Fibroblast of skin of back (primary cell): ENCODE measurements around the gene PUM2.

Experiments
- DNase-seq: peaks from one replicate; pipeline ENCODE4 v3.0.0-alpha.2; 2013

Gene PUM2

DNA sequence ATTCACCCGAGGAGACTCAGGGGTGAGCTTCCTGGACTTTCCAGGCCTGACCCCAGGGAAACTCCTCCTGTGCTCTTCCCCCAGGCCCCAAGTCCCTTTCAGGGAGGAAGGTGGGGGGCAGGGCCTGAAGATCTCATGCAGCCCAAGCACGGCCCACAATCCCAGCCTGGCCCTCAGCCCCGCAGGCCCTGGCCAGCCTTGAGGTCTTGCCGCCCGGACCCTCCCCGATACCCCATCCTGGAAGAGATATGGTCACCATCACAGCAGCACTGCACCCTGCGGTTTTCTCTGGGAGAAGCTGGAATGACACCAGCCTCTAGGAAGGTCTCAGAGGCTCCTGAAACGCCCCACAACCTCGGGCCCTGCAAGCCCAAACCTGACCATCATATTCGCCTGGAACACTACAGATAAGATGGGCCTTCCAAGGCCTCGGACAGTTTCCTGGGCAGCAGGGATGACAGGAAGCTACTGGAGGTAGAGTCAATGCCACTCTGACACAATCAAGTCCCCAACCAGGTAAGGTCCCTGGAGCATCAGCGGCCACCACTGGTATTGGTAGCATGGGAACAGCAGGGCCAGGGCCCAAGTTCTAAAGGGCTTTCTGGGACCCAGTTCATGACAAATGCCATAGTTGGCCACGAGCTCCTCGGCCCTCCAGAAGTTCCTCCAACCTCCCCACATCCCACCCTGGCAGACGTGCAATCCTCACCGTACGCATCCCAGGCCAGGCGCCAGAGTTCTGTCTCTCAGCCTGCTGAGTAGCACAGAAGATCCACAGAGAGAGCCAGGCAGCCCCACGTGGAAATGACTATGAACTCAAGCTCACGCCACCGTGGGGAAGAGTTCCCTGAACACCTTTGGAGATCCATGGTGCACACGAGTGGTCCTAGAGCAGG, 134.3 kb downstream of the PUM2 start:
- DNase-seq = no peak

- DNase-seq = no peak
These were observed 135.2 kb downstream of the PUM2 start for GRCh38 chr2:20215183-20216040.

DNA sequence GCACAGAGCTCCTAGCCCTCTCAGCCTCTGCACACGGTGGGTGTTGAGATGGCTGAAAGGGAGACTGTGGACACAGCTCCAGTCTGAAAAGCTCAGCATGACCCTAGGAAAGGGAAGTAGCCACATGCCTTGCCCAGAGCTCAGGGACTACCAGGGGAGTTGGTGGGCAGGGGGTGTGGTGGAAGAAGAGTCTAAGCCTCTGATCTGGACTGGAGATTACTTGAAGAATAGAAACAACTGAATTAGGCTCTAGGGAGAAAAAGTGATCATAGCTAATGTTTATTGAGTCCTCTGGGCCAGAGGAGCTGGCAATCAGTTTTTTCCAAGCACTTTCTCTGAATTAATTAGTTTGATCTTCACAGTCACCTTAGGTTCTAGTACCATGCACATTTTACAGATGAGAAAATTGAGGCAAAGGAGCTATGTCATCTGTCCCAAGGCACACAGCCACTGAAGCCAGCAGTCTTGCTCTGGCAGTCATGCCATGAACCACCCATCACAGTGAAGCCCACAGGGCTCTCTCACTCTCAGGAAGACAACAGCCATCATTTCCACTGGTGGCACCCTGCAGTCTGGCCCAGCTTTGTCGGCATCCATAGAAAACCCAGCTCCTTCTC, 136.0 kb downstream of the PUM2 start:
- no peak for DNase-seq

DNA sequence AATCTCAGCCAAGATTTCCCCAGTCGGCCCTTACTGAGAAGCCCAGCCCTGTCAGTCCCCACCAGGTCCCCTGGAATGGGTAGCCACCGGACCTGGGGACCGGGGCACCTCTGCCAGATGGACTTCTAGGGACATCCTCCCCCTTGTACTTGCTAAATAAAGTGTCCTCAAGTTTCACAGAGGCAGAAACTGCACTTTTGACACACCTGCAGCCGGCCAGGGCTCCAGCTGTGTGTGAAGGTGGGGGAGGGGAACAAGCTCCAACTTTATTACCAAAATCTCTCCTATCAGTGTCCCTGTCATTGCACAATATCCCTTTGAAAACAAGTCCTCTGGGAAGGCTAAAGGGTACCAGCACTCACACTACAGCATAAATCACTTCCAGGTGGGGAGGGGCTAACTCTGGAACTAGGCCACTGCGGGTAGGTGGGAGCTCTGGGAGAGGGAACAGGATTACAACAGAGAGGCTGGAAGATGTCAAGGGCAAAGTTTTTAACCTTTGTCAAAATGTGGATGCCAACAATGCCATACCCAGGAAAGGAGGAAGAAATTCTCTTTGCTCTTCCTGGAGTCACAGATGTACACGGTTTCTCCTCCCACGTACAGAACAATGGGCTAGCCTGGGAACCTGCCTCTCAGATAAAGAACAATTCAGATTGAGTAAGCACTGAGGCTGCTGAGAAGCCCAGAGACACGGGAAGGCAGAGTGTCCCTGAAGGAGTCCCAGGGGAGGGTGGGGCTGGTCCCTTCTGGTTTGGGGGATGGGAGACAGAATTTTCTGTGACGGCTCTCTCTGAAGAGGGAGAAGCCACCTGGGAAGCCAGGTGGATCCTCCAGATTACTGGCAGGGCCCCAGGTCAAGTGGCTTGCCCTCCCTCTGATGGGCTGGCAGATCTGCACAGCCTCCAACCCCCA, 136.7 kb downstream of the PUM2 start:
- no peak for DNase-seq

DNA sequence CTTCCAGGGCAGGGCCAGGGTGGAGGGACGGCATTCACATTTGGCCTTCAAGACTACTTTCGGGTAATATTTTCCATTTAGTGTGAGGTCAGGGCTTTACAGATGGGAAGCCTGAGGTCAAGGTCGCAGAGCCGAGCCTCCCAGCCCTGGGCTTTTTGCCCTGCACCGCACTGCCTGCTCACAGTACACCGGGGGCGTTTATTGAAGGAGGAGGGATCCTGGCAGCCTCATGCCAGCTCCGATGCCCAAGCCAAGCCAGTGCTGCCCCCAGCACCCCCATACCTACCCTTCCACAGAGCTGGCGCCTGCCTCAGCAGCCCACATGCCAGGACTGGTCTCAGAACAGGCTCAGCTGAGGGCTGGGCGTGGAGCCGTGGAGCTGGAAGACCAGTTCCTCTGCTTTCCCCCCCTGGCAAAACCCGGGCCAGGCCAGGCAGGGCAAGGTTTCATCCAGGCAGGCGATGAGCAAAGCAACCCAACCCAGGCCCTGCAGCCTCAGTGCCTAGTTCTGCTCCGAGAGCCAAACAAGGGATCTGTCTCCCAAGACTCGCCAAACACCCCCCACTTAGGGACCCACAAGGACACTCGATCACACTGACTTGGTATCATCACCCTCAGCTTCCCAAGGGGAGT, 137.7 kb downstream of the PUM2 start:
- DNase-seq = no peak

DNA sequence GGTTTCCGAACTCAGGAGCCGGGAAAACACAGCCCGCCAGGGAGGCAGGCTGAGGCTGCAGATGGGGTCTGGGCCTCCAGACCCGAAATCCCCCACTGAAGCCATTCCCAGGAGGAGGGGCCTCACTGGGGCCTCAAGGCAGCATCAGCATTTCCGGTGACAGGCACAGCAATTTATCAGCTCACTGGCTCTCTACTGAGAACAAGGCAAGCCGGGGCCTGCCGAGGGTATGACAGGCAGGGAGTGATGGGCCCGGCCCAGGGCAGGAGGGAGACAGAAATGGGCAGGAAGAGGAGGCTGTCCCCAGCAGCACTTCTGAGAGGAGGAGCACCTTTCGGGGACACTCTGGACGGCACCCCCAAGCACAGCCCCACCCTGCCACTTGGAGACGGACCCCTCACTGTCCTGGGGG, 138.2 kb downstream of the PUM2 start:
- peak; percentile 75 for DNase-seq

GRCh38 chr2:20211860-20212458, 138.7 kb downstream of the PUM2 start:
- no peak for DNase-seq

GRCh38 chr2:20211420-20211819, 139.2 kb downstream of the PUM2 start:
- DNase-seq = no peak

DNA sequence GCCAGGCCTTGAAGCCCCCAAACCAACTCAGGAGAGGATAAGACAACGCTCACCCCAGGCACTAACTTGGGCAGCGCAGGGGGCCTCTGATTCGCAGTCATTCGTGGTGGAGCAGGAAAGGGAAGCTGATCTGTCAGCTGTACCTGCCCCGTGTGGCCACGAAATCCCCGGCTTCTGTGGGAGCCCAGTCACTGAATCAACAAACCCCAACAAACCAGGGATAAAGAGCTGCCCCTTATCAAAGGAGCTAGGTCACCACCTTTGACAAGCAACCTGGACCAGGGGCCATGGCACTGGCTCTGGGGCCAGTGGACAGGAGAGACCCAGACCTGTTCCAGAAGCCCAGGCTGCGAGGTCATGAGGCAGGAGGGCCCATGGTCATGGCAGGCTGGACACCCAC, 140.2 kb downstream of the PUM2 start:
- no peak for DNase-seq

GRCh38 chr2:20209373-20210109, 141.1 kb downstream of the PUM2 start:
- no peak for DNase-seq

- no peak for DNase-seq
These were observed 142.2 kb downstream of the PUM2 start for GRCh38 chr2:20208476-20208859.

- DNase-seq = no peak
These were observed 143.6 kb downstream of the PUM2 start for GRCh38 chr2:20207051-20207450.

DNA sequence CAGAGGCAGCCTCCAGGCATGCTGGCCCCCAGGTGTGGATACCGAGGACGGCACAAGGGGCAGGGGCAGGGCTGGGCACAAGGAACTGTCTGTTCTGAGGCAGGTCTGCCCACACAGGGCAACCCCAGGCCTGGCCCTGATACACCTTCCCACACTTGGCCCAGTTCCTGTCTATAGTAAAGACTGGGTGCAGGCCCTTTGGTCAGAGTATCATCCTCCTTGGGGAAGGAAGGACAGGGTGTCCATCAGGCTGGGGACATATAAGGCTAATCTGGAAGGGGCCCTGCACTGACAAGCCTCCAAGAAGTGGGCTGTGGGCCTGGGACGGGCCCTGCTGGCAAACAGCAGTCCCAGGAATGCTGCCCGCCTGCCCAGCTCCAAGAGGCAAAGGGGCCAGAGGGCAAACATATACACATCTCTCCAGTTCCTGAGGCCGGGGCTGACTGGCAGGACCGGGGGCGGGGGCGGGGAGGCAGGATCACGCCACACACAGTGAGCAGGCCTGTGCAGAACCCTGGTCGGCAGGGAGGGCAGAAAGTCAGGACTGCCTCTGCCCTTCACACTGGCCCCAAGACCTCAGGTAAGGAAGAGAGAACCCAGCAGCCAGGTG, 144.6 kb downstream of the PUM2 start:
- DNase-seq = no peak

DNA sequence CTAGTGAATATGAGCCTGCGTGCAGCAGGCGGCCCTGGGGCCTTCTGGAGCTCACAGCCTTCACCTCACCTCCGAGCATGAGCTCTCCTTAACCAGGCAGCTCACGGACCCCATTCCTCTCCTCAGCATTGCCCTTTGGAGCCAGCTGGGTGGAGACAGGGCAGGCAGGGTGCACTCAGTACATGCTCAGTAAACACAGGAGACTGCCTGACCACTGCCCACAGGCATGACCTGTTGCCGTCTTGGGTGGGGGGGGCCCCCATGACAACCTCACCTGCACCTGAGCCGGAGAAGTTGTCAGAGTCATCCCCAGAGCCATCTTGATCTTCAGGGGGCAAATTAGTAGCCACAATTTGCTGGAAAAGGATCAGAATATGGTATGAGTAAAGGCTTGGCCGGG, 145.6 kb downstream of the PUM2 start:
- DNase-seq = no peak

- no peak for DNase-seq
These were observed 147.0 kb downstream of the PUM2 start for GRCh38 chr2:20203521-20204225.

GRCh38 chr2:20203072-20203471, 147.6 kb downstream of the PUM2 start:
- DNase-seq = no peak

GRCh38 chr2:20201671-20202070, 149.0 kb downstream of the PUM2 start:
- no peak for DNase-seq

DNA sequence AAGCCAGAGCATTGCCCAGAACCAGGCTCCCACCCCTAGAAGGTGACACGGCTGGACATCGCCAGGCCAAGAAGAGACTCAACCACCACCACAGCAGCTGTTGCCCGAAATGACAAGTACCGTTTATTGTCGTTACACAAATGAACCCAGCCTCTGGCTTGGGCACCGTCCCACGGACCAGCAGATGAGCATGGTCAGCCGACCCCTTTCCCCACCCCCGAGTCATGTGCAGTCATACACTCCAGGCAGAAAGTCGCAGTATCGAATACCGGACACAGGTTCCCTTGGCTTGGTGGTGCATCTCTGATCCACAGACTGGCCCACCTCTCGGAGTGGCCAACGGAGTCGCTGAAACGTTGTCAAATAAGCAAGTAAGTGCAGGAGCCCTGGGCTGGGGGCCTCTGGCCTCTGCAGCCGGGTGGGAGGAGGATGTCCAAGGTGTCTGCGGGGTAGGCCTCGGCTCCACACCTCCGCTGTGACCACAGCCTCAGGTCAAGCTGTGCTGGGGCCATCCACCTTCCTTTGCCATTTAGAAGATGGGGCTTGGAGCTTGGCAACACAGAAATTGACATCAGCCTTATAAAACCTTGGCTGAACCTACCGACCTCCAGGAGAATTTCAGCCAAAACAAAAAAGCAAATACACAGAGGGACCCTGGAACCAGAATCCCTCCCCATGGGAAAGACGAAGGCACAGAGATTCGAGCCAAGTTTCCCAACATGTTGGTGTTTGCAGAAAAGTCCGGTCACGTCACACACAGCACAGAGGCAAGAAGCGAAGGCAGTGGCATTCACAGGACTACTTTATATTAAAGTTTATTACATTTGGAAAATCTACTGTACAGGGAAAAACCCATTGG, 149.7 kb downstream of the PUM2 start:
- DNase-seq = no peak
